ENCODE measurements around the gene STS.
"Not testable (repeated sequence)": the region's sequence is repeated elsewhere in the genome, so short reads cannot be mapped to it uniquely, and the experiment has no call there.

STS gene

DNA sequence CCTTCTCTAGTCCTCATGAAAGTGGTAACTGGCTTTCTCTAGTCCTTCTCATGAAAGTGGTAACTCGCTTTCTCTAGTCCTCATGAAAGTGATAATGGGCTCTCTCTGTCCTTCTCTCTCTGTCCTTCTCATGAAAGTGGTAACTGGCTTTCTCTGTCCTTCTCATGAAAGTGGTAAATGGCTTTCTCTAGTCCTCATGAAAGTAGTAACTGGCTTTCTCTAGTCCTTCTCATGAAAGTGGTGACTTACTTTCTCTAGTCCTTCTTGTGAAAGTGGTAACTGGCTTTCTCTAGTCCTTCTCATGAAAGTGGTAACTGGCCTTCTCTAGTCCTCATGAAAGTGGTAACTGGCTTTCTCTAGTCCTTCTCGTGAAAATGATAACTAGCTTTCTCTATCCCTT lies 31.3 kb downstream of the STS start:
- not testable (repeated sequence) for DNase-seq

DNA sequence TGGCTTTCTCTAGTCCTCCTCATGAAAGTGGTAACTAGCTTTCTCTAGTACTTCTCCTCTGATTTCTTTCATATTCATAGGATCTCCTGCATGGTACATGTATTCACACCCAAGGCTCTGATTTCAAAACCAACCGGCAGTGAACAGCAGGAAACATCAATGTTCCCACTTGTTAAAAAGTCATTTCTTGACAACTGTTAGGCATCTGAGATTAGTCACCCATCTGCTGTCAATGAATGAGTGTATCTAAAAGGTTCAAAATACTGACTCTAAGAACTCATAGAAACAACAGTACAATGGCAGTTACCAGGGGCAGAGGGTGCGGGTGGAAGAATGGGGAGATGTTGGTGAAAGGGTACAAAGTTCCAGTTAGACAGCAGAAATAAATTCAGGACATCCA lies 31.9 kb downstream of the STS start:
- DNase-seq: no peak

DNA sequence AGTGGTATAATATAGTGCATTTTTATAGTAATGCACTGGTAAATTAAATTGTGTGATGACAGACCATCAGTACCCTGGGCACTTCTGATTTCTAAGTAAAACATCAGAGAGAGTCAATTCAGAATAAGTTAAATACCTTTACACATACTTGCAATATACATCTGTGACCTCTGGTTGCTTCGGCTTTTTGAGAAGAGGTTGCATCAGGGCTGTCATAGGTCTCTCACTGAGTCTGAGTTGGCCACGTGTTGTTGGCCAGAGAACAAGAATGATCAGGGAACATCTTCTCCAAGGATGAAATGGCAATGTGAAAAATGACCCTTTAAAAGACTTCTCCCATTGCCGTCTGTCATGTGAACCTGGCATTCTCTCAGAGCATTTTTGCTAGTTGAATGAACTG lies 37.3 kb downstream of the STS start:
- DNase-seq: no peak

DNA sequence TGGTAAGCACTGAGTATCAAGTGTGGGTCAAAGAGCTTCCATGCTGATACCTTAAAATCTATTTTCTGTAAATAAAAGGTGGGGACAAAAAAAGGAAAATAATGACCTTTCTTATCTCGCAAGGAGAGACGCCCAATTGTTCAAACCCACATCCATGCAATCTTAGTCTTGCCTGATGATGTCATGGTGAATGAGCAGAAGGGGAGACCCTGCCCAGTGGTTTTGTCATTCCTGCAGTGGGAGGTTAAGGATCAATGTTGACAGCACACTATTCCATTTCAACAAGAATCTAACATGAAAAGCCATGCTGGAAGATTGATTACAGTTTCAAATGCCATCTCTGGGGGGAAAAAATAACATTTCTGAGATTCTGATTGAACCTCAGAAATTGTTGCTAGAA lies 41.2 kb downstream of the STS start:
- DNase-seq: no peak

DNA sequence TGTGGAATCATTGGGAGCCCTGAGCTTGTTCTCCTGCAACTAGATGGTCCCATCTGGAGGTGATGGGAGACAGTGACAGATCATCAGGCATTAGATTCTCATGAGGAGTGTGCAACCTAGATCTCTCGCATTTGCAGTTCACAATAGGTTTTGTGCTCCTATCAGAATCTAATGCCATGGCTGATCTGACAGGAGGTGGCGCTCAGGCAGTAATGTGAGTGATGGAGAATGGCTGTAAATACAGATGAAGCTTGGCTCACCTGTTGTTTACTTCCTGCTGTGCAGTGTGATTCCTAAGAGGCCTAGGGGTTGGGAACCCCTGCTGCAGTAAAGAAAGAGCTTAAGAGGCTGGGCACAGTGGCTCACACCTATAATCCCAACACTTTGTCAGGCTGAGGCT lies 42.6 kb downstream of the STS start:
- DNase-seq: no peak

DNA sequence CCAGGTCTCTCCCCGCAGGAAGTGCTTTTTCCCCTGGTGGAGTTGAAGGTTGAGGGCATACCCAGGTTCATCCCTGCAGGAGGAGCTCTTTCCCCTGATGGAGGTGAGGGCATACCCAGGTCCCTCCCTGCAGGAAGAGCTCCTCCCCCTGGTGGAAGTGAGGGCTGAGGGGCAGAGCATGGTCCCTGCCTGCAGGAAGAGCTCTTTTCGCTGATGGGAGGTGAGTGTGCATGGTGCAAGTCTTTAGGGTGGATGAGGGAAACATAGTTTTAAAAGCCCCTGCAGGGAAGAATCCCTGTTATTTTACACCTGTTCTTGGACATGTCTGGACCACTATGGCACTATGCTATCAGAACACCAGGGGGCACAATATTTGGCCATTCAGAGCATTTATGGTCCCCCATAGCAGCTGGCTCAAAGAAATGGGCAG lies 44.2 kb downstream of the STS start:
- no peak for DNase-seq

DNA sequence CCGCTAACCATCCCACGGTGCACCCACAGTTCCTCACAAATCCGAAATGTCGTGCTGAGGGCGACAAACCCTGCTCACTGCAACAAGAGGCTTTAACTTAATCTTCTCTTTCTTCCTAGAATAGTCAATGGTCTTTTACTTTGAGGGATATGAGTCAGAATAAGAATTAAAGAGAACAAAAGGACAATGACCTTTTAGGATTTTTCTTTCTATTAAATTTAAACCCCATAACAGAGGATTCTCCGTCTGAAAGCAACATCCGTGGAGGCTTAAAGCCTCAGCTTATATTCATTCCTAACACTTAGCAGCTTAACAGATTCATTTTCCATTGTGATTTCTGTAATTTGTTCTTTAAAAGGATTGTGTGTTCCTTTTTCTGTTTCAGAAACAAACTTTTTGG lies 45.4 kb downstream of the STS start:
- DNase-seq: no peak

DNA sequence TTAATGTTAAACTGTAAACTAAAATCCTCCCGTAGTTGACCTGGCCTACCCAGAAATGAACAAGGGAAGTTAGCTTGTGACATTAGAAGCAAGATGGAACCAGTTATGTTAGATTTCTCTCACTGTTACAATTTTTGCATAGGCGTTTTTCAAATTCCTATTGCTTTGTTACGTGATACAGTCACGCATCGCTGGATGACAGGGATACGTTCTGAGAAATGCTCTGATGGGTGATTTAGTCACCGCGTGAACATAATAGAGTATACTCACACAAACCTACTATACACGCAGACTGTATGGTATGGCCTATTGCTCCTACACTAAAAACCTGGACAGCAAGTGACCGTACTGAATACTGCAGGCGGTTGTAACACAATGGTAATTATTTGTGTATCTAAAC lies 47.1 kb downstream of the STS start:
- no peak for DNase-seq
